SH-SY5Y (cell line): ENCODE data around the gene MAST4.

Source experiments
- GATA2 ChIP-seq: IDR thresholded peaks from 2 replicates; pipeline ENCODE4 v1.6.1; 2011; ENCODE audit warnings: mild to moderate bottlenecking, low read depth, low read length
- GATA3 ChIP-seq: IDR thresholded peaks from 2 replicates; pipeline ENCODE4 v1.6.1; 2011; ENCODE audit warnings: low read depth, mild to moderate bottlenecking, low read length, moderate library complexity

Gene MAST4

DNA sequence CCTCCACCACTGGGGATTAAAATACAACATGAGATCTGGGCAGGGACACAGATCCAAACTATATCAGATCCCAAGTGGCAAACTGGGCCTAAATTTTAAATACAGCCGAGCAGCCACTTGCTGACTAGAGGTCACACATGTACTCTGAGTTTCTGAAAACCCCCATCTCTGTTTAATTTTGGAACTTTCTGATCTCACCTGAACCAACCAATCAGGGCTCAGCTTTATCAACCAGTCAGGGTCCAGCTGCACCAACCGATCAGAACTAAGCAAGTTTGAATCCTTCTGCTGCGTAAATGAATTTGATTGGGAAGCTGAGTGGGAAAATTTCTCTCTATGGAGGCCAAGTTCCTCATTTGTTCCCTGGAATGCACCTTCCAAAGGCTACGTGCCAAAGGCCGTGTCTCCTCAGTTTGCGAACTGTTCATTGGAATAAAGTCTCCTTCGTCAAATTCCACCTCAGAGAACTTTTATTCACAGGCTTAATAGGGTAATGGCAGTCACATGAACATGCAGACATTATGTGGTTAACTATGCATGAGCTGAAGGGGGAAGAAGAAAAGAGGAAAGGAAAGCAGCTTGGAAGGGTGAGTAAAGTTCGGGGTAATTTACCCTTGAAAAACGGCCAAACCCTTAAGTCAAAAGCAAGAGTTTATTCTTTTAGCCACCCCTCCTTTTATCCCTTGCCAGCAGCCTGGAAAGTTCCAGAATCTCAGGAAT lies 596.7 kb downstream of the MAST4 start:
- no peak for TF ChIP-seq GATA2
- TF ChIP-seq GATA3: no peak

DNA sequence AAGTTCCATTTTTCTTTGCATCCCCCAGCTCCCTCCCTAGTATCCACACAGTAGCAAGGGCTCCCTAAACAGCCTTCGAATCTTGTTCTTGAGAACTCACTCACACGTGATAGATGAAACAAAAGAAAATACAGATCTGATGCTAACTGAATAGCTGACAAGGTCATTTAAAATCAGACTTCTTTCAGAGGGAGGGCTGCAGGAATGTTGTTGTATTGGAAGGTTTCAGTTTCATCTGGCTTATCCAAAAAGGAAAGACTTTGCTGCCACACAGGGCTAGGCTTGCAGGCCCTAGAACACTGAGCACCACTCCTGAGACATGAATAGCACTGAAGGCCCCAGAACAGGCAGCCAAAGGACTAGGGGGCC lies 597.2 kb downstream of the MAST4 start:
- TF ChIP-seq GATA2 (no peak), GATA3 (no peak)

DNA sequence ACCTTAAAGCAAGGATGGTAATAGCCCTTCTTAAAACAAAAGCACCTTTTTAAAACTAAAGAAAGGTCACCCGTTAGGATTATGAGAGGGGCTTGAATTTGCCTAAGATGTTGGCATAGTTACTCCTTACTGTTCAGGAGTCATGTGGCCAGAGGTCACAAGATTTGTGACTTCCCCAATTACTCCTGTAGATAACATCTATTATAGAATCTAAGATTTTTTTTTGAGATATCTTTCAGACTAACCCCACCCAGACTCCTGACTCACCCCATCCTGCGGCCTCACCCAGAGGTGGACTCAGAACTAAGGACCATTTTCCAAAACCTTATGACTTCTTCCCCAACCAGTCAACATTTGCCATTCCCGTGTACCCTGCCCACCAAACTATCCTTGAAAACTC lies 598.0 kb downstream of the MAST4 start:
- TF ChIP-seq GATA3 (no peak), GATA2 (no peak)

DNA sequence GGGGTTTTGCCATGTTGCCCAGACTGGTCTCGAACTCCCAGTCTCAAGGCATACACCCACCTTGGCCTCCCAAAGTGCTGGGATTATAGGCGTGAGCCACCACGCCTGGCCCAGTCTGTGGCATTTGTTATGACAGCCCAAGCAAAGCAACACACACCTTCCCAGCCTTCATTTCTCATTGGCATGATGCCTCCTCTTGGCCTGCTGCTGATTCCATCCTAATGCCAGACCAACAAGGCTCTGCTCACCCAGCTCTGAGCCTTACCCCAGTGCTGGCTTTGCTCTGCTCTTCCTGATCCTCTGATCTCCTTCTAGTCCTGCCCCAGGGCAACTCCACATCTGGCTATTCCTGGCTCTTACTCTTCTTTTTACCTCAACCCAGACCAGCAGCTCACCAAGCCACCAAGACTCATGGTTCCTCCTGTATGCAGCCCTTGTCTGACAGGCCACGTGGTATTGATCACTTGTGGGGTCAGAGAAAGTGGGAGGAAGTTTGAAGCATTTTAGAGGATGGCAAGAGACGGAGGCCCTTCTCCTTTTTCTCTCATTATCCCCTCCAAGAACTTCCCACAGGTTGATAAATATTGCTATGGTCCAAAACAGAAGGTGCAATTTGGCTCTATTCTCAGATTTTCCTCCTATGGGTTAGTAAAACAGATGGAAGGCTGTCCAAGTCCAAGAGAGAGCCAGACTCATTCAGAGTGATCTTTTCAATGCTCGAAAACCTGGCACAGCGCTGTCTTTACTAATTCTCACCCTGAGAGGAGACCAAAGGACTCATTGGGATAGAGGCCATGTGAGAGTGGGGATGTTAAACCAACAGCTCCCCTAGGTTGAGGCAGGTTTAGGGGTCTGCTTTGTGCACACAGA lies 599.4 kb downstream of the MAST4 start:
- TF ChIP-seq GATA2 (no peak), GATA3 (no peak)

DNA sequence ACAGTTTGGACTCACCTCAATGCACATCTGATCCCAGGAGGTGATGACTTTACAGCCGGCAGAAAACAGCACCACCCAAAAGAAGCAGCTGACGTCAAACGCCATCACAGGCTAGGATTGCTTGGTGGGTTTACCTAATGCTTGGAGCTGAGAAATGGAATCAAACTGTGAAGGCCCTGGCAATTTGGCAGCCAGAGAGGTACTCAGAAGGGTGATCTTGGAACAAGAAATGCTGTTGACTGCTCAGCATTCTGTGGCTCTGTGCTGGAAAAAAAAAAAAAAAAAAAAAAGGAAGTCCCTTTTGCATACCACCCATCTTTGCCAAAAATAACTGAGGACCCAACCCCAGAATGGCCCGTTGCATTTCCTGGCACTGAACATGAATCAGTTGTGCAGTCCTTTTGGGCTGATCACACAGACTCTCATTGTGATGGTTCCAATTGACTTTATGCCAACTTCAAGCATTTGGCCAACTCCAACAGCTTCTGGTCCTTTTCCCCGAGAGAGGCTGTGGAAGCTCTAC lies 600.4 kb downstream of the MAST4 start, which contains the start of gene CD180:
Gene CD180 (minus strand): TSS at position 263 of the 523 bp plus-strand sequence. CDS start 158 bp downstream, at position 105.
- TF ChIP-seq GATA2 (no peak), GATA3 (no peak)

DNA sequence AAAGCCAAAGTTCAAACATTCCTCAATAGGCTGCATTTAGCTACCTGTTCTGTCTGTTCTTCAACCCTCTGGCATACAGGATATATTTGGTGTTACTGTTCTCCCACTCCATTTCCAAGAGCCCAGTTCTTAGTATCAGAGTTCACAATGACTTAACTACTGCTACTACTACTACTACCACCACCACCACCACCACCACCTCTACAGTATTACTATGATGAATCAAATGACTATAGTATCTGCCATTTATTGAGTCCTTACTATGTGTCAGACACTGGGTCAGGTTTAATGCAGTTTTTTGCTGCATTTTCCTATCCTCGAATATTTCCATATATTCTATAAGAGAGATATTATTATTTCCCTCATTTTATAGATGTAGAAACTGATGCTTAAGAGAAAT lies 601.3 kb downstream of the MAST4 start:
- no peak for TF ChIP-seq GATA2
- no peak for TF ChIP-seq GATA3

DNA sequence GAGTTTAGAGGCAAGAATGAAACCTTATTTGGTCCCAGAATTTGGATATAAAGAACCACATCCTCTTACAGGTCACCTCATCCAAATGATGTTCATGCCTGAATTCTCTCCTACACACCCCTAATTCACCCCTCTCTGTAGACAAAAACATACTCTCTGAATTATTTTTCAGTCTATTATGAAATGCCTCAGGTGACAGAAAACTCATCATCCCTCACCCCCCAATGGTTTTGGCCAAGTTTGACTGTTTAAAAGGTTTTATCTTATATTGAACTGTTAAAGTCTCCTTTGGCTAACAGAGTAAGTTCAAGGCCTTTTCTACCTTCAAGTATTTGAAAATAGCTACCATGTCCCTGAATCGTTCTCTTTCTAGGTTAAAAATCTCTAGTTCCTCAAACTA lies 602.7 kb downstream of the MAST4 start:
- no peak for TF ChIP-seq GATA3
- no peak for TF ChIP-seq GATA2

DNA sequence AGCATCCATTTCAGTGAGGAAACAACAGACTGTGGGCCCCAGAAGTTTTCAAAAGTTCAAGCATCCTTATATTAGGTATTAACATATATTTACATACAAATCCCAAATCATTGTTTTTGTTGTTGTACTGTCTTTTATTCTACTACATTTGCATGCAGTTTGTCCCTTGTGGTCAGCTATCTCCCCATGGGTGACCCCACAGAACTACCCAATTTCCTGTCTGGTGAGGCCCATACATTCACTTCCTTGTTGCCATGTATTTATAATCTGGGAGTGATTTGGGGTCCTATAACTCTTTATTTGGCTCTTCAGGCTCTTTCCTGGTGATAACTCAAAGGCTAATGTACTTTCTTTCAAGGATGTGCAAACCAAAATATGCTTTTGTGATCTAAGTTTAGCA lies 603.7 kb downstream of the MAST4 start:
- TF ChIP-seq GATA2 (no peak), GATA3 (no peak)

DNA sequence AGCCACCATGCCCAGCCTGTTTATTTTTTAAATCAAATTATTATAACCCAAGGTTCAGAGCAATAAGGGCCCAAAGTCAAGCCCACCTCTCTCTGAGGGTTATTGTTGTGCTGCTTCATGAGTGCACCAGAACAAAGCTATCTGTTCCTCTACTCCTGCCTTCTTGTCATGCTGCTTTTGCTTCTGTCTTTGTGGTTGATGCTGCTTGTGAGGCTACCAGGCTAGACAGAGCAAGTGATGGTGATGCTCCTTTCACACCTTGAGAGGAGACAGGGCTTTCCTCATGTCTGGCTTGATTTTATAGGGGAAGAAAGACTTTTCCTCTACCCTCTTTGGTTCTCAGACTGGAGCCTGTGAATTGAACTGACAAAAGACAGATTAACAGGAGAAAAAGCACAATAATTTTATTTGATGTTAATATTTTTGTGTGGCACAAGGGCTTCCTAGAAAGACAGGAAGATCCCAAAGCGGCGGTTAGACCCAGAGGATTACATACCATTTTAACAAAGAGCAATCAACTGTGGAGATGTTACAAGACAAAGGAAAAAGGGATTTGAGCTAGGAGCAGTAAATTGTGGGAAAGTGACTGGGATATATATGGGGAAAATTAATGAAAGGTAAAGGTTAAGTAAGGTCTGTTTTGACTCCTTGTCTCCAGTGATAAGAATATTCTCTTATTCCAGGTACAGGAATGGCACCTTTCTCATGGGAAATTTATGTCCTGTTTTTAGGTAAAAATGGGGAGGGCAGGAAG lies 604.8 kb downstream of the MAST4 start:
- TF ChIP-seq GATA2 (no peak), GATA3 (no peak)

DNA sequence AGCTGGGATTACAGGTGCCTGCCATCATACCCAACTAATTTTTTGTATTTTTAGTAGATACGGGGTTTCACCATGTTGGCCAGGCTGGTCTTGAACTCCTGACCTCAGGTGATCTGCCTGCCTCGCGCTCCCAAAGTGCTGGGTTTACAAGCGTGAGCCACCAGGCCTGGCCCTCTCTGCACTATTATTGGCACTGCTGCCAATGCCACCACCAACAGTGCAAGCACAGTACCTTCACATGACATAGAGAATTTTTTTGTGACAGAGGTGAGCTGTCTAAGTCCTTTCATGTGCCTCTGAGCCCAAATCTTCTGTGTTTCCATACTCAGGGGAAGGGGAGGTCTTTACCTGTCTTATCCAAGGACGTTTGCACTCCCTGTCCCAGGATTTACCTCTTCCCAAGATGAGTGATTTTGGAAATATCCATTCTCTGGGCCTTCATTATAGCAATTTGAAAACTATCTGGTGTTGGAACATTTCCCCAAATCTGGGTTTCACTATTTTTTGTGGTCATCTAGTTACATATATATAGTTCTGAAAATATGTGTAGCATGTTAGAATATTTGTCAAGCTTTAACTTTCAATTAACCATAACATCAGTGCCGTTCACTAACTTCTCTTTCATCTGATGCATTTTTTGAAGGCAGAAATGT lies 605.8 kb downstream of the MAST4 start:
- no peak for TF ChIP-seq GATA2
- no peak for TF ChIP-seq GATA3

DNA sequence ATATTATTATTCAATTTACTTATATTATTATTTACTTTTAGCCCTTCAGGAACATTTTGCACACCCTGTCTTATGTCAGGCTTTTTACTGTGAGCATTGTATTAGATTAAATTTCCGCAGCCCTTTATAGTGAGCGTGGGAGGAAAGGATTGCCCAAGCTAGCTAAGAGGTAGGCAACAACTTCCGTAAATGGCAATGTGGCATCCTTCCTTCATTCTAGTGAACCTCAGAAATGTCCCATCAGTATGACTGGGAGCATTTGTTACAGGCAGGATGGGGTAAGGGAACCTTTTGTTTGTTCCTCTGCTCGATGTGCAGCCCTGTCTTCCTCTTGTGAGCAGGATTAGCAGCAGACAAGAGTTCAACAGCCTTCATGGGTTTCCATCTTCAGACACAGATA lies 606.6 kb downstream of the MAST4 start:
- TF ChIP-seq GATA3 (no peak), GATA2 (no peak)

DNA sequence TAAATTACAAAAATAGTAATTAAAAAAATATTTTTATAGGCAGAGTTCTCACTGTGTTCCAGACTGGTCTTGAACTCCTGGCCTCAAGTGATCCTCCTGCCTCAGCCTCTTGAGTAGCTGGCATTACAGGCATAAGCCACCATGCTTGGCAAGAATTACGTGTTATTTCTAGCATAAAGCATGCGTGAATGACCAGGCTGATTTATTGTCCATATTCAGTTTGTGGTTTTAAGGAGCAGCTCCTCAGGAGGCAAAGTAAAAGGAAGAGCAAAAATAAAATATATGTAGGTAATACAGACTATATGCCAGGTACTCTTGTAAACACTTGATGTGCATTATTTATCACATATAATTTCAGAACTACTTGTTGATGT lies 607.5 kb downstream of the MAST4 start:
- TF ChIP-seq GATA3 (no peak), GATA2 (no peak)

DNA sequence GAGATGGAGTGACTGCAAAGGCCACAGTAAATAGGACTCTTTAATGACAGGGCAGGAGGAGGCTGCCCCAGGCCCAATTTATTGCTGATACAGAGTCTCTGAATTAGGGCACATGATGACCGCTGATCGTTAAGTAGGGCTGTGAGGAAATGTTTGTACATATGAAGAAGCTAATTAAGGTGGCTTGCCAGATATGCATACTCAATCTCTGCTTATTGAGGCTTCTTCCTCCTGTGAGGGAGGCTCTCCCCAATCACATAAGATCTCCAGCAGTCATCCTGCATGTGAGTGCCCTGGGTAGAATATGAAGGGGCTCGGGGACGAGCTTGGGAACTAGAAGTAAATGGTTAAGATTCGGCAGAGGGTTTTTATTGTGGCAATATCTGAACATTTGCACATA lies 608.6 kb downstream of the MAST4 start:
- TF ChIP-seq GATA3 (no peak), GATA2 (no peak)

DNA sequence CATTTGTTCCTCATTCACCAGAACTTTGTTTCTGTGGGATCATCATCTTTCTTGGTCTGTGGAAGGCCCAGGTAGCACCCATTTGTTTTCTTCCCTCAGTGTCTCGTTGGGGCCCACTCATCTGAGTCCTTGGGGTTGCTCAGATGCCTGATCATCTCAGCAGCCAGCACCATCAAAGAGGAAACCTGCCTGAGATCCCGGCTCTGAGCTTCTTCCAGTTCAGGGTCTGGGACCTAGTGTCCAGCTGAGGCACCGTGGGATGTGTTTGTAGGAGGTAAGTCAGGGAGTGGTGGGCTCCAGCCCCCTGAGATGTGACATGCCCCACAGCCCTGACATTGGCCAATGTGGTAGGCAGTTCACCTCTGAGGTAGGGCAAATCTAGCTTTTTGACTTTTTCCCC lies 609.8 kb downstream of the MAST4 start:
- TF ChIP-seq GATA2 (no peak), GATA3 (no peak)
